HG03196 (cell line): ENCODE results near the gene MS4A10.

Experiments used
- ATAC-seq: cut with Tn5 transposase; IDR thresholded peaks from one replicate; pipeline ENCODE4 v1.9.1; 2021; ENCODE audit not compliant: unreplicated experiment

The MS4A10 gene

DNA sequence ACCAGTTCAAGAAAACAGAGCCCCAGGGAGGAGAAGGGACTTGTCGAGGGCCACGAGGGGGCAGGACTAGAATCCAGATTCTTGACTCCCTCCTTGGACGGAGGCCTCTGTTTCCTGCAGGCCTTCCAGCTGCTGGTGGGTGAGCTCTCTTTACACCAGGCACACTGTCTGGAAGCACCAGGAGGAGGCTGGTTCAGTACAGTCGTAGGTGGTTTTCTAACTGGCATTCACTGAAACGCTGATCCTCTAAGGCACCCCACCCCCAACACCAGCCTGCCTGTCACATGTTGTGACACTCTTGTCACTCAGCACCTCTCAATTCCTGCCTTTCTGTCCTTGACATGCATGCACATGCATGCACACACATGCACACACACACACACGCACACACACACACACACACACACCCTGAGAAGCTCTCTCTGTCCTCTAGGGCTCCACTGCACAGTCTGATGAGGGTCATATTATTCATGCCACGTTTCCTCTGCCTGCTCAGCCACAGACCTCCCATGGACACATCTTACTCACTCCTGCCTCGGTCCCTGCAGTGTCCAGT lies 751 bp downstream of the MS4A10 start:
- no peak for ATAC-seq

DNA sequence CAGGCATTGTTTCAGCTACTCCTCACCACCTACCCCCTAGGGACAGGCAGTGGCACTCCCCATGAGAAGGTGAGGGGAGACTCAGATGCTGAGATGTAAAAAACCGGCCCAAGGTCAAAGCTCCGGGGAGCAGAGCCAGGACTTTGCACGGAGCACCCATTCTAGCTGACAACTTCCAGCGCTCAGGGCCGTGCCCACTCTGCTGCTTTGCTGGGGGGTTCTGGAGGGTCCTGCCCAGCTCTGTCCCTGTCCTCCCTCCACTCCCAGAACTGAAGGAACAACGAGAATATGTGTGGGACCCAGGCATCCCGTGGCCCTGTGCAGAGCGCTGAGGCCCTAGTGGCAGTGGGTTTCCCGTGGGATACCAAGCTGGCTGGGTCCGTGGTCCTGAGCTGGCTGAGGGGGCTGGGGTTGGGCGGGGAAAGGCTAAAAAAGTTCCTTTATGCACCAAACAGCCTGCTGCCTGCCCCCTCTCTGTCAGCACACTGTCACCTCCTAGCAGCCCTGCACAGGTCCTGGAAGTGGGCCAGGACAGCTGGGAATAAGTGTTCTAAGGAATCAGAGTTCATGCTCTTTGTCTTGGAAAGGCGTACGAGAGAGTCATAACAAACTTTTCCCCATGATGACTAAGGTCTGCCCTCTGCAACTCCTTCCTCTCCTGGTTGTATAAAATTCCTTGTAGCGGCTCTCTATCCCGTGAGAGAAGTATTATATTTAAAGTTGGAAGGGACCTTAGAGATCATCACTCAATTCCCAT lies 1.9 kb downstream of the MS4A10 start:
- ATAC-seq = no peak

DNA sequence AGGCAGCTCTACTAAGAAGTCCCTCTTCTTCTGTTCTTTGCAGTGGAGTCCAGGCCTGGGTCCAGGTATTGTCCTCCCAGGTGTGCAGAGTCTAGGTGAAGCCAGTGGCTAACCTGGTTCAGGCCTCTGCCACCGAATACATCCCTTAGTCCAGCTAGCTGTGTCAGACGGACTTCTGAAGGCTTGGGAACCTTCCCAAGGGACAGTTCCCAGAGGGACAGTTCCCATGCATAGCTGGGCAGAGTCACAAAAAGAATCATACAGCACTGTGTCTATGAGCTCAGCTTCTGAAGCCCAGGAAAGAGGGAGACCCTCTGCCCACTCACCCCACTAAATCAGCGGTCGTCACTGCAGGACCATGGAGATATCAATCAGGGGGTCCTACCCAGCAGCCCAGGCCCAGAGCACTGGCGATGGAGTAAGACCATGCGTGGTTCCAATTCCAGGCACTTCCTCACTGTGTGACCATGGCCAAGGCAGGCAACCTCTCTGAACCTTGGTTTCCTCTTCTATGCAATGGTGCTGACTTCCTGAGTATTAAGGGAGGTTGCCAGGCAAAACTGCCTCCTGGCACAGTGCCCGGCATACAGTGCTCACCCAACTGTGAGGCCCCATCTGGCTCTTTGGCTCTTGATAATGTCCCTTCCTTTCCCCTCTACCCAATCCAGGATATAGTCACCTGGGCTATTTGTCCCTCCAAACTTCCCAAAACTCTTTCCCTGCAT lies 3.4 kb downstream of the MS4A10 start:
- no peak for ATAC-seq

DNA sequence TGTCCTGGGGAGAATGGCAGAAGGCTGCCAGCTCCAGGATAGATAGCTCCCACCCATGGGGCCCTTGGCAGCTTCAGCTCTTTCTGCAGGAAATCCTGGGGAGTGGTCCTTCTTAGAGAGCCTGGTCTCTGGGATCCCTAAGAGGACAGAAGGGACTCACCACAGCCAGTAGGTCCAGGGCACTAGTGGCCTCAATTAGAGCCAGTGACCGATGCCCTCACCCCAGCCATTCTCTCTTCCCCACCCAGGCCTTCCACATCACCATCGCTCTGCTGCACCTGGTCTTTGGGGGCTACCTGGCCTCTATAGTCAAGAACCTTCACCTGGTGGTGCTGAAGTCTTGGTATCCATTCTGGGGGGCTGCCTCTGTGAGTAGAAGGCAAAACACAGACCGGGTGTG lies 5.6 kb downstream of the MS4A10 start:
- ATAC-seq = no peak

DNA sequence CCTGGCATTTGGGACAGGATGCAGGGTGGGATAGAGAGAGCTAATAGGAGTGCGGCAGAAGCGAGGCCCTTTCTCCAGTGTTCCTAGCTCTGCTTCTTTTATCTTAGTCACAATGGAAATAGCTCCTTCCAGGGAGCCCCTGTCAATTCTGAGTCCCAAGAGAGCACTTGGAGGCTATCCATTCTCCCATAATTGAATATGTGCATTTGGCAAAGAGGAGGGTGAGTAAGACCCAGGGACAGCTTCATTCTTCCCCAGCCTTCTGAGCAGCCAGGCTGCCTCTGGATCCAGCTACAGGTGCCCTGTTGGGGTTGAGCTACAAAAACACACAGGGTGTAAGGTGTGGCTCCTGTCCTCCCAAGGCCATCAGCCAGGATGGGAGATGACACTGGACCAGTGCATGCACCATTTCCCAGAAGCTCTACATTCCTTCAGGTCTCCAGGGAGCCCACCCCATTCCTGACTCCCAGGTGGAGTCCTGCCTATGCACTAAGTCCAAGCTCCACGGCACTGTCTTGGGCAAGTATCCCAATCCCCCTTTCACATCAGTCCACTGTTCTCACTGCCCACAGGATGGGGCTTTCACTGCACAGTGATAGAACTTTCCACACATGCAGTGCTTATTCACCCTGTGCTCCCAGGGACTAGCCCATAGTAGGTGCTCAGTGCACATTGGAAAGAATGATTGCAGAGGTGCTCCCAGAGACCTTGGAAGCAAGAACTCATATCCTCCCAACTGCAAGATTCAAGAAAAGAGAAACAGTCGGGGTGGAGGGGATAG lies 6.2 kb downstream of the MS4A10 start:
- no peak for ATAC-seq

DNA sequence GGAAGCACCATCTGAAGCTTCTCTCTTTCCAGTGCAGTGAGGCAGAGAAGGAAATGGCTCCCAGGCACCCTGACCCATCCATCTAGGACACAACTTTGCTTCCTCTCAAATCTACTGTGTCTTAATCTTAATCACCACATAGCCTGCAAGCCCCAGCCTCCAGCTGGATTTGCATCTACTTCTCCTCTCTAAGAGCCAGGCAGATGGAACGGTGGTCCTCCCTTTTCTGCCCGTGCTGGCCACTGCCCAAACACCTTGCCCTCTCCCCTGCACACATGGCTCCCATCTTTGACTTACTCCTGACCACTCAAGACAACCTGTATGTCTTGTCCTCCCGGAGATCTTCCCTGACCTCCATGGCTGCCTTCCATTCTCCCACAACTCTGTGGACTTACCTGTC lies 7.4 kb downstream of the MS4A10 start:
- ATAC-seq = no peak

DNA sequence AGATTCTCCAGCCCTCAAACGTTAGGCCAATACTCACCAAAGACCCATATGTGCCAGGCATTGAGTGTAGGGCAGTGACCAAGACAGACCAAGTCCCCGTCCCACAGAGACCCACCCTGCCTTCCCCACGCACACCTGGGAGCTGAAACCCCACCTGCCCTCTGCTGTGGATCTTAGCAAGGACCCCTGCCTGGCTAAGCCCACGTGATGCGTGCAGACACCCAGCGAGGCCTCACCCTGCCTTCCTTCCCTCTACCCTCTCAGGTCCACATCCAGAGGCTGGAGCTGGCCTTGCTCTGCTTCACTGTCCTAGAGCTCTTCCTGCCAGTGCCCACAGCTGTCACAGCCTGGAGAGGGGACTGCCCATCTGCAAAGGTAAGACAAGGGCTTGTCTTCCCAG lies 10.2 kb downstream of the MS4A10 start:
- no peak for ATAC-seq

DNA sequence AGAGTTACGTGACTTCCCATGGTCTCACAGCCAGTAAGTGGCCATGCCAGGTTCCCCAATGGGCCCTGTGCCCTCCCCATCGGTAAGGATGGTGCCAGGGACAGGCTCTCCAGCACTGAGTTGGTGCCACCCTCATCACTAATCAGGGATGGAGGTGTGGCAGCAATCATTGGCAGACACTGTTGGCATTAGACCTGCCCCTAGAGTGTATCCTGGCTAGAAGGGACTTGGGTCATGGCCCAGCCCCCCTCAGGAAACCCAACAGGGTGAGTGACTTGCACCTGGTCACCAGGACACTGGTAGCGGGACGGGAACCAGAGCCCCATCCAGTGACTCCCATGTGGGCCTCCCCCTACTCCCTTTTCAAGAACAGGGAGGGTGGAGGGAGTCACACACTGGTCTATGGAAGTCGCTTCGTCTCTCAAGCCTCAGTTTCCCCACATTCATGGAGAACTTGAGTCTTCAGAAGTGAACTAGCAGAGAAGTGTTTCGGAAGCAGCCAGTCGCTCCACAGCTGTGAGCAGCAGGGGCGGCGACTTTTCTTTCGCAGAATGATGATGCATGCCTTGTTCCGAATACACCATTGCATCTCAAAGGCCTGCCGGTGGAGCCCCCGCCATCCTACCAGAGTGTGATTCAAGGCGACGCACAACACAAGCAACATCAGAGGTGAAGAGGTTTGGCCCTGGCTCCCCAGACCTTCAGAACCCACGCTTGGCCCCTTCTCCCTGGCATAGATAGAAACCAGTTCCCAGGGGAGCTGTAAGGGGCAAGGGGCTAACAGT lies 12.9 kb downstream of the MS4A10 start:
- ATAC-seq = no peak

DNA sequence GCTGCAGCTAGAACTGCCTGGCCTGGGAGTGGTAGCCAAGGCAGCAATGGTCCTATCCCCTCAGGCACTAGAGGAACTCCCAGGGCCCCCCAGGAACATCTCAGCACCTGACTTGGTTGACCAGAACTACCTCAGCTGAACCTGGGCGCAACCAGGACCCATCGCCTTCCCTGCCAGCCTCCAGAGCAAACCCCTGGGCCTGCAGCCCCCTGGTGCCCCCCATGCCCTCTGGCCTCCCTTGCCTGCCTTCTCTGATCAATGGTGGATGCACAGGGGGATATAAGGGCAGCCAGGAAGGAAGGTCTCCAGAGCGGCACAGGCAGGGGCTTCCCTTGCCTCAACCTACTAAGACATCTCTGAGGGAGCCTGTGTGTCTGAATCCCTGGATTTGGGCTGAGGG lies 13.5 kb downstream of the MS4A10 start:
- ATAC-seq = no peak

DNA sequence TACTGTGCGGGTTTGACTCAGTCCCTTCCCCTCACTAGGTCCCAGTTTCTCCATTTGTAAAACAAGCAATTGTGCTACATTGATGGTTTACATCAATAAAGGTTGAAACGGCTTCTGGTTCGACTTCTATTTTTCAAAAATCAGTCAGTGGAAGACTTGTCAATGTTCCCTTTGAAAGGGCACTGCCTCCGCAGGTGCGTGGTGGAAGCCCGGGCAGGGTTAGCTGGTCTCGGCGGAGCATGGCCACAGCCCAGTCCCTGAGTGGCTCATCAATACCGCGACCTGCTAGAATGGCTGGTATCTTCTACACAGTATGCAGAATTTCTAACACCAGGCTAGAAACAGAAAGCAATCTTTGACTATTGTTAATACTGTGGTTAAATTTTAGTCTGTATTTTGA lies 16.1 kb downstream of the MS4A10 start:
- ATAC-seq = no peak

DNA sequence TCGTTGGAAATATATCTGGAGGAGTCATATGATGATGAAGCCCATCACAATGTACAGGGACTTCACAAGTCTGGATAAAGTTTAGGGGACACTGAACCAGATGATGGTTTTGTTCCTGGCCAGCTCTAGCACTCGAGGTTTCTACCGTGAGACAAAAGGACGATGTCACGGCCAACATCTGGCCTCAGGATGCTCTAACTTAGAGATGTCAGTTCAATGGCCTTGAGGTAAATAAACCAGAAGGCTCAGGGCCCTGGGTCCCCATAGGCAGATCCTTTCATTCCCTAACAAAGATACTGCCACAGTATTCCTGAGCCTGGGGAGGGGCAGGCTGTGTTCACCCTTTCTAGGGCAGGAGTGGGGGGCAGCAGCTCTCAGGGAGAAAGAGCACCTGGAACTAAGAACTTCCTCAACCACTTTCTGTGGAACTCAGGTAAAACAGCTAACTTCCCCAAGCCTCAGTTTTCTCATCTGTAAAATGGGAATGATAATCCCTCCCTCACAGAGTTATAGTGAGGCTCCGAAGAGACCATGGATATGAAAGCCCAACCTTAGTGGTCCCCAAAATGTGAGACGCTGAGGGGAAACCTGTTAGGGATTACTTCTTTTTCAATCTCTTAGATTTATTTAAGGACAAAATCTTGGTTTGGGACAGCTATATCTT lies 18.3 kb downstream of the MS4A10 start:
- ATAC-seq = no peak

DNA sequence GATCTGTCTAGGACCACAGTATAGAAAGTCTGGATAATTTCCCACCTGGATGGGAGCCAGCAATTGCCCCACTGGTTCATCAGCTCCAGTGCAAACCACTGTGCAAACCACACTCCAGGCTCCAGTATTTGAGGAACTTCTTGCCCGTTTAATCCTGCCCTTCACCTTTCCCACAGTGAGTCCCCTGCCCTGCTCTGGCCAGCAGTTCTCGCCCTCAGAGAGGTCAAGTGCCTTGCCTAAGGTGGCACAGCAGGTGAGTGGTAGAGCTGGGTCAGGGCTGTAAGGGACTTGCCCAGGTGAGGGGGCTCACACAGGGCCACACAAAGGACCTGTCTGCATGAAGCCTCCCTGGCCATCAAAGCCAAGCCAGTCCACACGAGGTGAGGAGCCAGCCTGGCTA lies 24.1 kb downstream of the MS4A10 start:
- ATAC-seq = no peak

DNA sequence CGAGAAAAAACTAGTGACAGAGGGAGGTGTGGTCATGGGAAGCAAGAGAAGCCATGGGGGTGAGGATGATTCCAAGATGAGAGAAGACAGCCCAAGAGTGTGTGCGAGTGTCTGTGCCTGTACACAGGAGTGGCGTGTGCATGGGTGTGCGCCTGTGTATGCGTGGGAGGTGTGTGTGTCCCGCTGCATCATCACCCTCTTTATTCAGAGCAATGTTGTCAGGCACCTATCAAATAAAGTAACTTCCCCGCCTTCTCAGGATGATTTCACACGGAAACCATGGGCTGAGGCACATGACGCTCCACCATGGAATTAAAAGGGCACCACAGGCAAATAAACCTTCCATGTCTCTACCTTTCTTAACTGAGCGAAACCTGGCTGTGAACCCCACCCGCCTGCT lies 24.6 kb downstream of the MS4A10 start:
- no peak for ATAC-seq

DNA sequence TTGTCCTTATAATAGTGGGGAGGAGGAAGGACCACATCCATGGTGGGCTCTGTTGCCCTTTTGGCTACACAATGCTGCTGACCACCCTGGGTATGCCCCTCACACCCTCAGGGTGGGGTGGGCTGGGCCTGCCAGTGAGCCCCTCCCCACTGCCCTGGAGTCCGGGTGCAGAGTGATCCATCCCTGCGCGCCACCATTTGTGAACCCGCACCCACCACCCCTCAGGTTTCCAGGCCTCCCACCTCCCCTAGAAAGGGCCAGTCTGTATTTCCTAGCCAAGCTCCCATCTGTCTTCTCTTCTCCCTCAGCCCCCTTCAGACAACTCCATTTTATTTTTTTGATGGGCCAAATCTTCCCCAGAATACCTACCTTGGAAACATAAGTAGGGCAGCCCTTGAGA lies 25.0 kb downstream of the MS4A10 start:
- ATAC-seq = no peak

DNA sequence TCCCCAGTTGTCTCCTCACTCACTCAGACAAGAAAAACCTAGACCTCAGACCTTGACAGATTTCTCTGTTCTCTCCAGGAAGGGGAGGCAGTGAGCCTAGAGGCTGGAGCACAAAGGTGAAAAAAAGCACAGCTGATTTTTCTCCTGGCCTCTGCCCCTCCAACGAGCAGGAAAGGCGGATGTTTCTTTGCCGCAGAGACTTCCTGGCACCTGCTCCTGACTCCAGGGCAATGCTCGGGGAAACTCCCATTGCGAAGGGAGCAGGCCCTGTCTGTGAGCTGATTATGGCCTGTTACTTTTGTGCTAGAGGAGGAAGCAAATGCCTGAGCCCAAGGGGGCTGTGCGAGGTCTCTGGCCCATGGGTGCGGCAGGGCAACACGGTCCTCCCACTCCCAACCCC lies 25.4 kb downstream of the MS4A10 start:
- ATAC-seq = no peak

DNA sequence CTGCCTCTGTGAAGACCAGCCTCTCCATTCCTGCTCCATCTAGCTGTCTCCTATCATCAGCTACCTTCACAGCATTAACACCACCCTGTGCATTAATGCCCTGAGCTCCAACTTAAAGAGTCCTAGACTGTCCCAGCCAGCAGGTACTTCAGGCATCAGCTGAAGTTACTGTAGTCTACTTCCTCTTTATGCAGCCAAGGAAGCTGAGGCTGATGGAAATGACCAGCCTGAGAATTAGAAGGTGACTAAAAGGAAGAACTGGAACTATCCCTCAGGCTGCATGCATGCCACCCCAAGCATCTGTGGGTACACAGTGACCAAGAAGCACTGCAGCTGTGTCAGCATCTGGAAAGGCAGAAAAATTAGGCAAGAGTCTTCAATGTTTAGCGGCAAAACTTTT lies 28.2 kb downstream of the MS4A10 start:
- ATAC-seq = no peak

DNA sequence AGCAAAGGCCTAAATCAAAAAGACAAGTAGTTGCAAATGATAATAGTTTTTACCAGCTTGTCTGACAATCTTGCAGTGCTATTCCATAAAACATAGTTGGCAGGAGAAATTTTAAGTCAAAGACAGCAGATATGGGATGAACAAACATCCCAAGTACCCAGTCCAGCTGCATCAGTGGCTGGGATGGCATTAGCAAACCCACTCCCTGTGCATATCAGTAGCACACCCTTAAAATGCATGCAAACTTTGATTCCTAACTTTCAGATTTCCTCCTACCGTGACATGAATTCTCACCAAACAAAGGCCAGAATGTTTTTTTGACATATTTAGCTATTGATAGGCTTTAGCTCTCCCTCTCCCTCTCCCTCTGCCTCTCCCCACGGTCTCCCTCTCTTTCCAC lies 29.0 kb downstream of the MS4A10 start:
- no peak for ATAC-seq

DNA sequence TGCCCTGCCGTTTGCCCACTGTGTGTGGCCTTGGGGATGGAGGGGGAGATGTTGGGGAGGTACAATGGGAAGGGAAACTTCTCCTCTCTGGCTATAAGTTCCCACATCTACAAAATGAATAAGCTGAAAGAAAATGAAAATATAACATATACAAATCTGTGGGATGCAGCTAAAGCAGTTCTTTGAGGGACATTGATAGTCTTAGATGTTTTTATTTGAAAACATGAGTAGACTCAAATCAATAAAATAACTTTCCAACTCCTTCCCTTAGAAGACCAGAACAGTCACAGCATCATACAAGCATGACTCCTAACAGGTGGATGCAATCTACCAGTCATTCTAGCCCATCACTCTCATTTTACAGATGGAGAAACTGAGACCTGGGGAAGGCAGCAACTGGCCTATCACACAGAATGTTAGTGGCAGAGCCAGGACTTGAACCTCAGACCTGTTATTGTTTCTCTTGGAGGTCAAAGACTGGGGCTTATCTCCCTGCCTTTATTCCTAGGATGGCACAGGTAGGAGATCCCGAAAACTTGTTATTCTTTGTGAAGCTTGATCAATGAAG lies 31.5 kb downstream of the MS4A10 start:
- no peak for ATAC-seq

DNA sequence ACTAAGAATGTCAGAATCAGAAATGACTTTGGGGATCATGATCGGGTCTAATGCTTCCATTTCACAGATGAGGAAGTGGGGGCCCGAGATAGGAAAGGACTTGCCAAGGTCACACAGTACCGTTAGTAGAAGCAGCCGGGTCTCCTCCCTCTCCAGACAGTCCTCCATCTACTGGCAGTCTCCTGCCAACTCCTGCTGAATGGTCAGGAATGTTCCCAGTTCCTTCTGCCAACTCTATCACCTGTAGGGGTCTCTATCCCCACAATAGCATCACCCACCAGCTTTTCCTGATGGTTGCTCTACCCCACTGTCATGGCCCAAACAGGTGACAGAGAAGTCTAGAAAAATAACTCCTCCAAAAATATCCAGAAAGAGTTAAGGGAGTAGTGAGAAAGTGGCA lies 32.9 kb downstream of the MS4A10 start:
- ATAC-seq = no peak
